Measurements from ENCODE around the gene PIAS4.
A peak's percentile ranks its signal among the peaks of the same experiment; 100 is the strongest.

The PIAS4 gene

DNA sequence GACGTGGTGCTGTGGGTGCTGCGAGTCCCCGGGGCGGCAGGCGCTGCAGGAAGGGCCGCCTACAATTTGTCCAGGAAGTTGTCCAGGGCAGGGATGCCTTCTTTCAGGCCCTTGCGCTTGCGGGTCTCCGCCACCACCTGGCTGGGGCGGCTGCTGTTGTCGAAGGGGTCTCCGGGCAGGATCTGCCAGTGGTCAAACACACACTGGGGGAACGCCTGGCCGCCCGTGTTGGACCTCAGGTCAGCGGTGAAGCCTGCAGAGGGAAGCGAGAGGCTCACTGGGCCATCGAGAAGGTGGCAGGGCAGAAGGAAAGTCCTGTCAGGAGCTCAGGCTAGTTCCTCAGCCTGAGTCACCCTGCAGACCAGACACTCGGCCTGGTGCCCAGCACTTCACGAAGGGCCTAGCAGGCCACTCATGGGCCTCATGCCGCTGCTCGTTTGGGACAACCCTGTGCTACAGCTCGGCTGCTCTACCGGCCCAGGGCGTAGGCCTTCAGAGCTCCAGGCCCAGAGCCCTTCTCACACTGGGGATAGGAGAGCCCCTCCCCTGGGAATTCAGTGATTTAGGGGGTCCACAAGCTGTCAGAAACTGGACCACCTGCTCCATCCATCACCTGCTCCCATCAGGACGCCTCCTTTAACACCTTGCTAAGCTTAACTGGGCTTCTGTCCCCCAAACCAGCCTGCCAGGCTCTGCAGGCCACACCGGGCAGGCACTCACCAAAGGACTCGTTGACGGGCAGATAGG, 30.9 kb upstream of the PIAS4 start:
- FAIRE-seq (no peak), DNase-seq (ENCODE audit: low spot score) (no peak)

DNA sequence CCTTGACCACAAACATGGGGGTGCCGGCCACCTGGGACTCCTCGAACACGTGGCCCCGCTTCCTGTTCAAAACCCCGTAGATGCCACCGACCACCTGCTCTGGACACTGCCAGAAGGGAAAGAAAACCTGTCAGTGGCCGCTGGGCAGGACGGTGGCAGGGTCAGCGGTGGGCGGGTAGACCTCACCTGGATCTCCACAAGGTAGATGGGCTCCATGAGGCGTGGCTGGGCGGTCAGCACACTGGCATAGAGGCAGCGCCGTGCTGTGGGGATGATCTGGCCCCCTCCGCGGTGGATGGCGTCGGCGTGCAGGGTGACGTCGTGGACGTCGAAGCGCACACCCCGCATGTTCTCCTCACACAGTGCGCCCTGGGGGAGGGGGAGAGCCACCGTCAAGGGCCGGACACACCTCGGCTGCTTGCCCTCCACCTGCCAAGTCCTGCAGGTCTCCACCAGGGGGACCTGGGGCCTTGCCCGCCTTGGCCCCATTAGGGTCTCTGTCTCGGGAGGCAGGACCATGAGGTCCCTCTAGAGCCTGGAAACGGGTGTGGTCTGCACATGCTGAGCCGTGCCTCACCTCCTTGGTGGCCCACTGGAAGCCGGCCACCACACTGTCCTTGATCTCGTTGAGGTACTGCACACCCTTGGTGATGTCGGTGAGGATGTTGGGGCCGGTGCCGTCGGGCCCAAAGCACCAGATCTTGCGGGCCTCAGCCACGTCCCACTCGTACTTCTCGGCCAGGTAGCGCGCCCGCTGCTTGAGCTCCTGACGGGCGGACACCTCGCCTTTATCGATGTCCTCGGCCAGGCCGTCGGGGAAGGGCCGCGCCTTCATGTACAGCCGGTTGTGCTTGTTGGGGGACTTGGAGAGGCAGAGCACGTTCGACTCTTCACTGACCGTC, 30.0 kb upstream of the PIAS4 start:
- FAIRE-seq (no peak), DNase-seq (ENCODE audit: low spot score) (no peak)

DNA sequence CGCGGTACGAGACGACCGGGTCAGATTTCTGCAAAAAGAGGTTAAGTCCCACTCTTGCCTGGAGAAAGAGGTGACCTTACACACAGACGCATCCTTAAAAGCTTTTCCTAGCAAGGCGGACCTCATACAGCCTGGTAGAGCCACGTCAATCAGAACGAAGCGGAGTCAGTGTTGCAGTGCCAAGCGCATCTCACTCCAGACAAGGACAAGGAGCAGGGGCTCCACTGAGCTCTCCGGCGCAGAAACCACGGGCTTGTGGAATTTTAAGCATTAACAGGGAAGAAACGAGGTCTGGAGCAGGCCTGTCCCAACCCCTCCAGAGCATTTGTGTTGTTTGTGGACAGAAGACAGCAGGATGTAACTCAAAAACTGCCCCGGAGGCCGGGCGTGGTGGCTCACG, 29.4 kb upstream of the PIAS4 start:
- no peak for DNase-seq (ENCODE audit: low spot score)
- FAIRE-seq = no peak

DNA sequence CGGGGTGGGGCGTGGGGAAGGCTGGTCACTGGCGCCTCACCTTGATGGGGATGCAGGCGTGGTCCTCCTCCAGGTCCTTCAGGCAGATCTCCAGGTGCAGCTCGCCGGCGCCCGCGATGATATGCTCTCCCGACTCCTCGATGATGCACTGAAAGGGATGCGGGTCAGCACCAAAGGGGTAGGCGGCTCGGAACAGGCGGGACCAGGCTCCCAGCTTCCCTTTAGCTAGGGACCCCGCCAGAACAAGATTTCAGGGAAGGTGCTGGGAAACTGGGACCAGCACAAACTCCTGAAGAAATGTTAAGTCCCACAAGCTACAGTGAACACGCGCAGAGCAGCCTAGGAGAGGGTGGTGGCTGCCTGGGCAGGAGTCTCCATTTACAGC, 28.3 kb upstream of the PIAS4 start:
- DNase-seq (ENCODE audit: low spot score) = no peak
- no peak for FAIRE-seq

DNA sequence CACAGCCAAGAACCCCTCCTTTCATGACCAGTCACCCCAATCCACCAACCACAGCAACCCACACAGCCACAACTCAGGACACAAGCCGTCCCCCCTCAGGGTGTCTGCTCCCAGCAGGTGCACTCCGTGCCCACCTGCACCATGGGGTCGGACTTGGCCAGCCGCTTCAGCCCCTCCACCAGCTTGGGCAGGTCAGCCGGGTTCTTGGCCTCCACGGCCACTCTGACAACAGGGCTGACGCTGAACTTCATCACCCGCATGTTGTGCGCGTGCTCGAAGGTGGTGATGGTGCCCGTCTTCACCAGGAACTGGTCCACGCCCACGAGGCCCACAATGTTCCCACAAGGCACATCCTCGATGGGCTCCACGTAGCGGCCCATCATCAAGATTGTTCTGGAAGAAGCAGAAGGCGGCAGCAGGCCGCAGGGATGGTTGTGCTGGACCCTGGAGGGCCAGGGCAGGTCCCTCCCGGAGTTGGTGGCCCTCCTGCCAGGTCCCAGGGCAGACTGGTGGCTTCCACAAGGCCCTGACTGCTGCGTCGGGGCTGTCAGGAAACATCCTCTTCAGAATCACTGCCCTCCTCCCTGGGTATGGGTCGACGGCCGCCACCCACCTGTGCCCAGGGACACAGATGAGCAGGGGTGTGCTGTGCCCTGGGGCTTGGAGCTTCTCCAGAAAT, 27.7 kb upstream of the PIAS4 start:
- DNase-seq (ENCODE audit: low spot score) (no peak), FAIRE-seq (no peak)

DNA sequence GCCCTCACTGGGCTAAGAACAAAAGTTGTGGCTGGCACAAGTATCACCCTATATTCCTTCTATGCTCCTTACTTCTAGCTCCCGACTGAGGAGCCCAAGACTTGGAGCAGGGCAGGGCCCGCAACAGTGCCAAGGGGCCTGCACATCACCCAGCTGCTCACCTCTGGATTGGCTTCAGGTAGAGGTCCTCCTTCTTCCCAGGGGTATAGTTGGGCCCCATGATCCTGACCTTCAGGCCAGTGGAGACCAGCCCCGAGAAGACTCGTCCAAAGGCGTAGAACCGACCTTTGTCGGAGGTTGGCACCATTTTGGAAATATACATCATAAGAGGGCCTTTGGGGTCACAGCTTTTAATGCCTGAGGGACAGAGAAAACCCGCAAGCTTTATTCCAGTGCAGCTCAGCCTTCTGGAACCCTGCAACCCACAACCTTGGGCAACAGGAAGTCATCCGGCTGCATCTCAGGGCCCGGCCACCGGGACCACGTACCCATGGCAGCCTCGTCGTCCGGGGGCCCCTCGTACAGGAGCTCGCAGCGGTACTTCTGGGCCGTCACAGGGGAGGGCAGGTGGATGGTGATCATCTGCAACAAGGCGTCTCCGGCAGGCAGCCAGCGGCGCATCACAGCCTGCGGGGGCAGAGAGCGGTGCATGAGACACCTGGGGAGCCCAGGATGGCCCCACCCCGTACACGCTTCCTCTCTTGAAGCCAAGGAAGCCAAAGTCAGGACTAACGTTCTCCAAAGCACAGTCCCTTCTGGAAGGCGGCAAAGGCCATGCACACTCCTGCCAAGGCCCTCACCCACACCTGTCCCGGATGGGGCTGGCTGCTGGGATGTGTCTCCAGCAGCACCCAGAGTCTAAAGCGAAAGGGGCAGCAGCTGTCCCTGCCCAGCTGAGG, 26.9 kb upstream of the PIAS4 start:
- DNase-seq (ENCODE audit: low spot score) (no peak), FAIRE-seq (no peak)

DNA sequence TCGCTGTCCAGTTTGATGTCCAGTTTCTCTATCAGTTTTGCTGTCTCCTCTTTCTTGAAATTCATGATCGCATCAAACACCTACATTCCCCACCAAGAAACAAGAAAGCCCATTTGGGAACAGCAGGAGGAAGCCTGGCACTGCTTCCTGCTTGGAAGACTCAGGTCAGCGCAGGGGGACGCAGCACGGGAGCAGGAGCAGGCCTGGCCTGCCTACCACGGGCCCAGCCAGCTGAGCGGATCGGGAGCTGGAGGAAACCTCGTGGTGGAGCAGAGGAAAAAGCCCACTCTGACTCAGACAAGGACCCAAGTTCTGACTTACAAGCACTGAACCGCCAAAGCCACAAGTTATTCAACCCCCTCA, 26.2 kb upstream of the PIAS4 start:
- no peak for FAIRE-seq

DNA sequence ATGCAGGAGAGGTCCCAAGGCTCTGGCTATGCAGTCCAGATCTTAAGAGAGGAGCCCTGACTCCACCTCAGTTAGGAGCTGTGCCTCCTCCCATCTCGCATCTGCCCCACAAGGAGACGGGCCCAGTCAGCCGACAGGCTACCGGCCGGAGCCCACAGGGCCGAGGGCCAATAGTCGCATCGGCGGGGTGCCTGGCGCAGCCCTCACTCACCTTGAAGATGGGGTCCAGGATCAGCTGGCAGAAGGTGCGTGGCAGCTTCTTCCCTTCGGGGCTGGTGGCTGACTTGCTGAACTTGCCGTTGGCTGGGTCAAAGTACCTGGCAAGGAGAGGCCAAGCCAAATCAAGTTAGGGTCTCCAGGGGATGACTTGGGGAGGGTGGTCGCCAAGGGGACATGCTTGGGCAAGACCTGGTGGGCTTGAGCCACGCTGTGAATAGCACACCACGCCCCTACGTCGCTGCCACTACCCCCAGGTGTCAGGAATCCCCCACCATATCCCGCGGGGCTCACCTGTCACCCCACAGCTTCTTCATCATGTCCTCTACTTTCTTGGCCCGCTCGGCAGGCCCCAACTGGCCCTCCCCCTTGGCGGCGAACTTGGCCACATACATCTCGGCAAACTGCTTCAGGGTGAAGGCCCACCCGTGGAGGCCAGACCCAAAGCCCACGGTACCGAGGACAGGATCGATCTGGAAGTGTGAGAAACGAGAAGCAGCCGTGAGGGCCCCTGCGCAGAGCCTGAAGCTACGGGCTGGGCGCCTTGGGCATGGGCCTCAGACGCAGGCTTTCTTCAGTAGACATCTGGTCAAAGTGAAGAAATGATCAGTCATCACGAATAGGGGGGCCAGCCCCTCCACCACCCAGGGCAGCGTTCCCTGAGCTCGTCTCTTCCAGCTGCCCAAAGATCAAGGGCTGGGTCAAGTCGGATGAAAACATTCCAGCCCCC, 25.5 kb upstream of the PIAS4 start:
- FAIRE-seq = no peak
- no peak for DNase-seq (ENCODE audit: low spot score)

More for the DNA sequence above, 26.2 kb upstream of the PIAS4 start:
- no peak for DNase-seq (ENCODE audit: low spot score)

DNA sequence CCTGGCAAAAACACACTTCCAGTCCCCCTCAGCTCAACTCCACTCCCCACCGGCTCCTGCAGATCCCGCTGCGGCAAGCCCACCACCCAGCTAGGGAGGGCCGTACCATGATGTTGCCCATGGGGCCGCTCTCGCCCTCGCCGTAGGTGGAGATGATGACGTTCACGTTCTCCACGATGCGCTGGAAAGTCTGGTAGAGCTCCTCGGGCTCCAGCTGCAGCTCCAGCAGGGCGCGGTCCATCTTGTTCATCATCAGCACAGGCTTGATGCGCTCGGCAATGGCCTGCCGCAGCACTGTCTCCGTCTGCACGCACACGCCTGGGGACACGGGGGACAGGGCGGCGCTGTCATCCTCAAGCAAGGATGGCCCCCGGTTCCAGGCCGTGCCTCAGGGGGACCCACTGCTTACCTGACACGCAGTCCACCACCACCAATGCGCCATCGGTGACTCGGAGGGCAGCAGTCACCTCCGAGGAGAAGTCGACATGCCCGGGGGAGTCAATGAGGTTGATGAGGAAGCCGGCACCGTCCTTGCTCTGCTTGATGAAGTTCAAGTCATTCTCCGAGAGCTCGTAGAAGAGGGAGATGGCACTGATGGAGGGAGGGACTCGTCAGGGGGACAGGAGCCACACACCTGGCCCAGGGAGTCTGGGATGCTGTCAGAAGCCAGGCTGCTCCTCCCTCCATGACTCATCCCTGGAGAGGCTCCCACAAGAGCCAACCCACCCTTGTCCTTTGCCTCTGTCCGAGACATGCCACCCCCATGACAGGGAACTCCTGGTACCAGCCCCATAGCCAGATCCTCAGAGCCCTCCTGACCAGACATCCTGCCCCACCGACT, 24.6 kb upstream of the PIAS4 start:
- DNase-seq (ENCODE audit: low spot score) (peak; percentile 76), FAIRE-seq (no peak)

DNA sequence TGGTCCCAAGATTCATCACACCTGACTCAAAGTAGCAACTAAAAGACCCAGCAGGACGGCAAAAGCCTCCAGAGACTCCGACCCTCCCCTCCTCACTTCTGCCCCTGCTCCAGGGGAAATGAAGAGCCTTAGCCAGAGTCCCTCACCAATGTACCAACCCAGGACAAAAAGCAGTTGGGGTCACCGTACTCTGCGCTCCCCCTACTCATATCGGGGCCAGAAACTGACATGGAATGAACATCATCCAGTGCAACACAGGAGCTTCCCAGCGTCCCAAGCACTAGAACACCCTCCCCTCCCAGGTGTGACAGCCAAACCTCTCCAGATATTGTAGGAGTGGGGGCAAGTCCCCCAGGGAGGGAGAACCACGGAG, 24.0 kb upstream of the PIAS4 start:
- DNase-seq (ENCODE audit: low spot score) = no peak
- no peak for FAIRE-seq

DNA sequence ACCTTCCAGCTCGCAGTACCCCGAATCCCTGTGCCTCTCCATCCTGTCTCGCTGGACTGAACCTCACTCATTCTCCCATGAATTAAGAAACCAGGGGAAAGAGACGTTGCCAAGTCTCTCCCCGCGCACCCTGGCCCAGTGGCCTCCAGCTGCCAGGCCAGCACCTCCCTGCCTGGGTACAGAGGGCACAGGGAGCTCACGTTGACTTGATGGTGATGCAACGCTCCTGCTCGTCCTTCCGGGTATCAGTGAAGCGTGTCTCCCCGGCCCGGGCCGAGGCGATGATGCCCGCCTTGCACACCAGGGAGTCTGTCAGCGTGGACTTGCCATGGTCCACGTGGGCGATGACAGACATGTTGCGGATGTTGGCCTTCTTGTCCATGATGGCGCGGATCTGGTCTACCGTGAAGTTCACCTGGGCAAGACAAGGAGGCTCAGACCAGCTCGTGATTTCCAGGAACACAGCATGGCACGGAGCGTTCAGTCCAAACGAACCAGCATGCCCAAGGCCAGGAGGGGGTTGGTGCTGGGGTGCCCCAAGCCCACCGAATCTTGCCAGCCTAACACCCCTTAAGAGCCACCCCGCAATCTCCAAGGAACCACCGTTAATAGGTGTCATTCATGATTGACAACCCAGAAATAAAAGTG, 23.5 kb upstream of the PIAS4 start:
- DNase-seq (ENCODE audit: low spot score) = peak; percentile 84
- no peak for FAIRE-seq

DNA sequence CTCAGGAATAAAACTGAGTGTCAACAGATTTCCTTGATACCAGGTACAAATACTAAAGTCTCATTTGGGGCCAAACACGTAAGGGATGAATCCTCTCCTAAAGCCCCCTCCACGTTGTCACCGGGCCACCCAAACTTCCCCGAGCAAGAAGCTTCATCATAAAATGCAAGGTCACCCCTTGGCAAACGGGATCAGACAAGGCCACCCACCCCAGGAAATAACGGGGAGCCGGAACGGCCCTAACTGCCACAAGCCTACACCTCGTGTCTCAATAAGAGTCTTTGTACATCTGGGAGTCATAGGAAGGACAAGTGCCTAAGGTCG, 23.0 kb upstream of the PIAS4 start:
- DNase-seq (ENCODE audit: low spot score) (no peak), FAIRE-seq (no peak)

DNA sequence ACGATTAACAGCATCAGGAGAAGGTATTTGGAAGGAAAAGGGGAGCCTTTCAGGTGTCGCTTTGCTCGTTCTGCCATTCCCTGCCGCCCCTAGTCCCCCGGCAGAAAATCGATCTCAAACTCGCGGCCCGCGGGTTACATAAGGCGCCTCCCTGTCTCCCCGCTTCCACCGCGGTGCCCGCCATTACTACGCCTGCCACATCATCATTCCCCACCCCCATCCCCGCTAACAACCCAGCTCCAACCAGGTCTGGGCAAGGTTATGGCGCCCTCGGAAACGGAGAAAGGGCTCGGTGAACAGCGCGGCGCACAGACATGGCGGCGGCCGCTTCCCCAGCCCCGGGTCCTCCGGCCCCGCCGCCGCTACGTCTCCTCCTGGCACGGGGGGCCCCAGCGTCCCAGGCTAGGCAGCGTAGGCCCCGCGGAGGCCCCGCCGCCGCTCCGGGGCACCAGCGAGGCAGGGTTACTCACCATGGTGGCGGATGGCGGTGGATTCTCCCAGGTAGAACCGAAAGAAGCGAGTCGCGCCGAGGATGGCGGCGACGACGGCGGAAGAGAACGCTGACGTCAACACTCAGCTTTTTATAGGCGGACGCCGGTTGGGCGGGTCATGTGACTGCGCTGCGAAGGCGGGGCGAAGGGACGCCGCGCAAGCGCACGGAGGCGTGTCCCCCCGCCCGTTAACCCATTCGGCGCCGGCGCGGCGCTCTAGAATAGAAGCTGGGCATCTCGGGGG, 22.5 kb upstream of the PIAS4 start, which contains the start of gene EEF2:
TSS of gene EEF2 (minus strand) at position 556 of the 735 bp plus-strand sequence. CDS start at position 473, 83 bp downstream.
- no peak for FAIRE-seq
- peak; percentile 81 for DNase-seq (ENCODE audit: low spot score)

DNA sequence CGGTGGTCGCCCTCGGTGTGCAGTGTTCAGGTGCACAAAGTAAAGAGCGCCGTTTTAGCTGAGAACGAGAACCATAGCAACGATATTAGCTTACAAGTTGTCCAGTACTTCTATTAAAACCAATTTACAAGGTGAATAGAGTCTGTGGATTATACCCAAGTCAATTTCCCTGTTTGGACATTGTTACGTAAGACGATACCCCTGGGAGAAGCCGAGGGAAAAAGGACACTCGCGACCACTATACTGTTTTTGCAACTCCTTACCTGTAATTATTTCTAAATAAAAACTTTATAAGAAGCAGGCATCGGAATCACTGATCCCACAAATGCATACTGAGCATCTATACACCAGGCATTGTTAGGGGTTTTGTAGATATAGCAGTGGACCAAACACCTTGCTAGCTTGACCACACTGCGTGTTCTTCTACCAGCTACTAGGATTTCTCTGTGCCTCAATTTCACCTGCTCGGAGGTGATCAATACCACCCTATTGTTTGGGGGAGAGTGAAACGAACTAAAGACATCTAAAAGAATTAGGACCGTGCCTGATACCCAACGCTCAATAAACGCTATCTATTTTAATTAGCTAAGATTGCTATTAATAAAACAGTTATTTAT, 21.8 kb upstream of the PIAS4 start:
- FAIRE-seq (no peak), DNase-seq (ENCODE audit: low spot score) (no peak)

DNA sequence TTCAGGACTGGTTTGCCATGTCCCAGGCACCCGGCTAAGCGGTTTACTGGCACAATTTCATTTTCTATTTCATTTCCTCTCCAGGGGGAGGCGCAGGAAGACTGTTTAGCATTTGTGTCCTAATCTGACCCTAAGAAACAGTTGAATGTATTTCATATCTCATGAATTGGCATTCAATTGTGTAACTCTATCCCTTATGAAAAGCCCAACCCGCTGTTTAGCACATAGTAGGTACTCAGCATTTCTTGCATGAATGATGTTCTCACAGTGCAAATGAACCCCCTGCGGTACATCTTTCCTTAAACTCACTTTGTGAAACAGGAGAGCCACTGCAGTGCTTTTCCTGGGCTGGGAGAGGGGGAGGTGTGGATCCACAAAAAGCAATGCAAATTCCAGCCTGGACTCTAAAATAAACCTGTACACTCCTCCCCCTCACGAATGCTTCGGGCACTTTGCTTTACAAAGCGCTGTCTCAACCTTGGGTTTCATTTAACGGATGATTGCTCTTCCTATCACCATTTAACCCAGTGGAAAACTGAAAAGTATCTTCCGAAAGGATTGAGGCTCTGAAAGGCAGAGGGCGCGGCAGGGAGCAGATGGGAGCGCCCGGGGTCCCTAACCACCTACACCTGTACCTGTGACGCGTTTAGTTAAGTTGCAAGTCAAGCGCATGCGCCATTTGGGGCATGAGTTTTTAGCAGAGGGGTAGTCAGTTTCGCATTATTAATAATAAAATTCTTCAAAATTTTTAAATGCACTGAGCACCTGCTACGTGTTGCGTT, 21.1 kb upstream of the PIAS4 start:
- DNase-seq (ENCODE audit: low spot score) (peak; percentile 60), FAIRE-seq (peak; percentile 45)

DNA sequence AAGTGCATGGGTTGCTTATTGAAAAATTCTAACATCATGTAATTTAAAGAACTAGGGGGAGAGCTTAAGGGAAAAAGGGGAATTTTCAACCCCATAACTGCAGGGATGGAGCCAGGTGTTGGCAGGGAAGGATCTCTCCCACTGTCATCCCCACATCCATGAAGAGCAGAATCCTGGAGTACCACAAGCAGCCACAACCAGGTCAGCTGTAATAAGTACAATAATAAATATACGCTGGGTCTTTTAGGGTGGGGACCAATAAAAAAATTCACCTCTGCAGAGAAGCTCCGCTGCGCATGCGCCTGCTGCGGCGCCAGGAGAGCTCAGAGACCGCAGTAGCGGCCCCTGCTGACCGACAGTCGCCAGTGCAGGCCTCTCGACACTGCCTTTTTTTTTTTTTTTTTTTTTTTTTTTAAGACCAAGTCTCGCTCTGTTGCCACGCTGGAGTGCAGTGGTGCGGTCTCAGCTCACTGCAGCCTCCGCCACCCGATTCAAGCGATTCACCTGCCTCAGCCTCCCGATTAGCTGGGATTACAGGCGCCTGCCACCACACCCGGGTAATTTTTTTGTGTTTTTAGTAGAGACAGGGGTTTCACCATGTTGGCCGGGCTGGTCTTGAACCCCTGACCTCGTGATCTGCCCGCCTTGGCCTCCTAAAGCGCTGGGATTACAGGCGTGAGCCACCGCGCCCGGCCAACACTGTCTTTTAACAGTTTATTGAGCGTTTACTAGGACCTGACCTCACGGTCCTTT, 19.7 kb upstream of the PIAS4 start:
- FAIRE-seq (peak; percentile 54), DNase-seq (ENCODE audit: low spot score) (peak; percentile 70)
